ENCODE results near the gene AURKA.

The AURKA gene

DNA sequence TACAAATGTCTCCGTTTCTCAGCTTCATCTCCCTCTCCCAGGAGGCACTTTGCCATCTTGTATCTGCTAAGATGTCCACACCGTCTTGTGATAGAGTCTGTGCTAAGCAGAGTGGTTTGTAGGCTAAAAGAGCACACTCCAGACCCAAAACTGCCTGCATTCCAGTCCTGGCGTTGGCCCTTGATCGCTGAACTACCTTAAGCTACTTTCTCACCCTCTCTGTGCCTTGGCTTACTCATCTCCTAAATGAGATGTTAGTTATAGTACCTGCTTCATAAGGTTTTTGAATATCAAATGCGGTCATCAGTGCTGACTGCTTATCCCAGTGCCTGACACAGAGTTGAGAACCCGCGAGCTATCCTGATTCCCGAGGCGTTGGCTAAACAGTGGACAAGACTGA is 34.0 kb upstream of the AURKA start:
- Histone ChIP-seq H3K27me3 (no peaks in the 10 kb centered on the region), H3K4me1 (ENCODE audit: control insufficient read depth in 1 of 2, insufficient read depth in 1 of 2, low read depth in 1 of 2, low read length in 1 of 2) (peaks cover 96 to 99% of the 10 kb centered on the region in 2 experiments), H3K36me3 (peaks cover 7% of the 10 kb centered on the region), H3K27ac (peak overlapping the region; percentile 97), H3K4me3 (ENCODE audit: low read depth in 1 of 2, low read length in 1 of 2) (peak overlapping the region in 1 of 2 experiments; percentile 72), H3K9me3 (no peaks in the 10 kb centered on the region)
- TF ChIP-seq, protein P1, sequence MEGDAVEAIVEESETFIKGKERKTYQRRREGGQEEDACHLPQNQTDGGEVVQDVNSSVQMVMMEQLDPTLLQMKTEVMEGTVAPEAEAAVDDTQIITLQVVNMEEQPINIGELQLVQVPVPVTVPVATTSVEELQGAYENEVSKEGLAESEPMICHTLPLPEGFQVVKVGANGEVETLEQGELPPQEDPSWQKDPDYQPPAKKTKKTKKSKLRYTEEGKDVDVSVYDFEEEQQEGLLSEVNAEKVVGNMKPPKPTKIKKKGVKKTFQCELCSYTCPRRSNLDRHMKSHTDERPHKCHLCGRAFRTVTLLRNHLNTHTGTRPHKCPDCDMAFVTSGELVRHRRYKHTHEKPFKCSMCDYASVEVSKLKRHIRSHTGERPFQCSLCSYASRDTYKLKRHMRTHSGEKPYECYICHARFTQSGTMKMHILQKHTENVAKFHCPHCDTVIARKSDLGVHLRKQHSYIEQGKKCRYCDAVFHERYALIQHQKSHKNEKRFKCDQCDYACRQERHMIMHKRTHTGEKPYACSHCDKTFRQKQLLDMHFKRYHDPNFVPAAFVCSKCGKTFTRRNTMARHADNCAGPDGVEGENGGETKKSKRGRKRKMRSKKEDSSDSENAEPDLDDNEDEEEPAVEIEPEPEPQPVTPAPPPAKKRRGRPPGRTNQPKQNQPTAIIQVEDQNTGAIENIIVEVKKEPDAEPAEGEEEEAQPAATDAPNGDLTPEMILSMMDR (IDR thresholded peaks at IDR 0.05): no peak

GRCh38 chr20:56424931-56425330 is 32.9 kb upstream of the AURKA start:
- peak overlapping the region; percentile 97 for H3K27ac ChIP-seq
- H3K27me3 ChIP-seq: no peaks in the 10 kb centered on the region
- peak overlapping the region in 1 of 2 experiments; percentile 9 for H3K4me3 ChIP-seq (ENCODE audit: low read depth in 1 of 2, low read length in 1 of 2)
- H3K36me3 ChIP-seq: peaks cover 15% of the 10 kb centered on the region
- TF ChIP-seq, protein P1 (IDR thresholded peaks at IDR 0.05): no peak
- no peaks in the 10 kb centered on the region for H3K9me3 ChIP-seq
- H3K4me1 ChIP-seq (ENCODE audit: control insufficient read depth in 1 of 2, insufficient read depth in 1 of 2, low read depth in 1 of 2, low read length in 1 of 2): peaks cover 96 to 99% of the 10 kb centered on the region in 2 experiments

- TF ChIP-seq, protein P1 (IDR thresholded peaks at IDR 0.05): no peak
- Histone ChIP-seq H3K4me1 (ENCODE audit: control insufficient read depth in 1 of 2, insufficient read depth in 1 of 2, low read depth in 1 of 2, low read length in 1 of 2) (peaks cover 97 to 99% of the 10 kb centered on the region in 2 experiments), H3K4me3 (ENCODE audit: low read depth in 1 of 2, low read length in 1 of 2) (peak overlapping the region in 1 of 2 experiments; percentile 9), H3K9me3 (no peaks in the 10 kb centered on the region), H3K27me3 (no peaks in the 10 kb centered on the region), H3K36me3 (peaks cover 17% of the 10 kb centered on the region), H3K27ac (peak overlapping the region; percentile 97)
These were observed 31.9 kb upstream of the AURKA start for GRCh38 chr20:56423886-56424285.

- H3K4me3 ChIP-seq (ENCODE audit: low read depth in 1 of 2, low read length in 1 of 2): peak overlapping the region in 1 of 2 experiments; percentile 35
- H3K36me3 ChIP-seq: peaks cover 17% of the 10 kb centered on the region
- H3K9me3 ChIP-seq: no peaks in the 10 kb centered on the region
- H3K4me1 ChIP-seq (ENCODE audit: control insufficient read depth in 1 of 2, insufficient read depth in 1 of 2, low read depth in 1 of 2, low read length in 1 of 2): peaks cover 97 to 99% of the 10 kb centered on the region in 2 experiments
- H3K27ac ChIP-seq: peak overlapping the region; percentile 97
- TF ChIP-seq, protein P1 (IDR thresholded peaks at IDR 0.05): no peak
- no peaks in the 10 kb centered on the region for H3K27me3 ChIP-seq
These were observed 31.2 kb upstream of the AURKA start for GRCh38 chr20:56423211-56423610.

- Histone ChIP-seq H3K9me3 (no peaks in the 10 kb centered on the region), H3K4me3 (ENCODE audit: low read depth in 1 of 2, low read length in 1 of 2) (peak overlapping the region; percentile 10 to 35), H3K36me3 (peaks cover 17% of the 10 kb centered on the region), H3K27ac (peak overlapping the region; percentile 97), H3K27me3 (no peaks in the 10 kb centered on the region), H3K4me1 (ENCODE audit: control insufficient read depth in 1 of 2, insufficient read depth in 1 of 2, low read depth in 1 of 2, low read length in 1 of 2) (peaks cover 97 to 99% of the 10 kb centered on the region in 2 experiments)
- TF ChIP-seq, protein P1 (IDR thresholded peaks at IDR 0.05): no peak
These were observed 30.8 kb upstream of the AURKA start for GRCh38 chr20:56422824-56423189.
